Measurements from ENCODE around the gene DGCR8. TPM values are rescaled to one million over a fixed set of nuclear protein-coding genes. Genes with fewer than 3 reads are reported as not detected.

DGCR8 gene
- total and polyA plus RNA-seq, 11 donors: 8.8 to 22.1 (median 13.0) TPM

DNA sequence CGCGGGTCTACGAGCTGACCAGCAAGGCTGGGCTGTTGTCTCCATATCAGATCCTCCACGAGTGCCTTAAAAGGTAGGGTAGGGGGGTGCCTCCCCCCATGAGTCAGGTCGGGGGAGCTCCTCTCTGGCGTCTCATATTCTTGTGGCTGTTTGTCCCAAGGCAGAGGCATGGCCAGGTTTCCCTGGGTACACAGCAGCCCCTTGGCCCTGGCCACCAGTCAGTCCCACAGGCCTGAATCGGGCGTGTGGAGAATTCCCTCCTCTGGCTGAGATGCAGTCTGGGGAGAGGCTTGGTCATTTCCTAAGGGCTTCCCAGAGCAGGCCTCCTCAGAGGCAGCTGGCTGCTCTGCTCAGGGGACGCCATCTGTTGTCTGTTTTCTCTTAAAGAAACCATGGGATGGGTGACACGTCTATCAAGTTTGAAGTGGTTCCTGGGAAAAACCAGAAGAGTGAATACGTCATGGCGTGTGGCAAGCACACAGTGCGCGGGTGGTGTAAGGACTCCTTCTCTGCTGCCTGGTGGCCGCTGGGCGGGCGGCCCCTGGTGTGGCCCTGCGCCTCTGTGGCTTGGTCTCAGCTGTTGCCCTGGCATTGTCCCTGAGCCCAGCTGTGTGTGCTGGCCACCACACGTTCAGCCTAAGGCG, 26.3 kb downstream of the DGCR8 start:
- Histone ChIP-seq H3K27me3 (no peaks in the 10 kb centered on the region), H3K4me3 (no peak overlapping the region), H3K36me3 (peaks cover 0 to 97% (median 94%) of the 10 kb centered on the region in 9 donors), H3K4me1 (peaks cover 0 to 3% (median 0%) of the 10 kb centered on the region in 12 donors), H3K9me3 (no peaks in the 10 kb centered on the region), H3K27ac (no peak overlapping the region)
- DNase-seq (peak in 2 of 5 donors; percentile 13 to 60), ATAC-seq (no peak)
- no peak for TF ChIP-seq POLR2A (IDR thresholded peaks at IDR 0.05)
- no peak for TF ChIP-seq CTCF (IDR thresholded peaks at IDR 0.05)
- WGBS, 4 donors: 81 to 90% (median 86%) methylated on average over 10 to 20 of the region's 20 CpGs
- intact Hi-C loops (cut with DNase I): loop anchor here in 1 of 10 donors (10.0 kb wide), 1 partner anchor 132 kb away; no protein-coding TSS in a partner anchor

GRCh38 chr22:20106849-20107237, 26.8 kb downstream of the DGCR8 start:
- peaks cover 0 to 8% (median 0%) of the 10 kb centered on the region in 12 donors for H3K4me1 ChIP-seq
- no peaks in the 10 kb centered on the region for H3K27me3 ChIP-seq
- no peak overlapping the region for H3K4me3 ChIP-seq
- peak in 2 of 5 donors; percentile 13 to 37 for DNase-seq
- intact Hi-C loops (cut with DNase I): loop anchor here in 1 of 10 donors (10.0 kb wide), 1 partner anchor 132 kb away; no protein-coding TSS in a partner anchor
- H3K9me3 ChIP-seq: no peaks in the 10 kb centered on the region
- peaks cover 0 to 96% (median 93%) of the 10 kb centered on the region in 9 donors for H3K36me3 ChIP-seq
- no peak for ATAC-seq
- 89 to 95% (median 92%) methylated on average over 6 to 10 of the region's 10 CpGs for WGBS, 4 donors
- no peak overlapping the region for H3K27ac ChIP-seq
- TF ChIP-seq CTCF (IDR thresholded peaks at IDR 0.05) (no peak), POLR2A (IDR thresholded peaks at IDR 0.05) (no peak)

GRCh38 chr22:20107471-20107901, 27.4 kb downstream of the DGCR8 start:
- H3K4me3 ChIP-seq: no peak overlapping the region
- peaks cover 0 to 15% (median 0%) of the 10 kb centered on the region in 12 donors for H3K4me1 ChIP-seq
- H3K9me3 ChIP-seq: no peaks in the 10 kb centered on the region
- 94 to 98% (median 94%) methylated on average over 6 to 7 of the region's 7 CpGs for WGBS, 4 donors
- peak in 2 of 5 donors; percentile 6 to 44 for DNase-seq
- TF ChIP-seq POLR2A (IDR thresholded peaks at IDR 0.05) (no peak), CTCF (IDR thresholded peaks at IDR 0.05) (no peak)
- ATAC-seq: no peak
- peaks cover 0 to 96% (median 93%) of the 10 kb centered on the region in 9 donors for H3K36me3 ChIP-seq
- no peak overlapping the region for H3K27ac ChIP-seq
- no peaks in the 10 kb centered on the region for H3K27me3 ChIP-seq
- intact Hi-C loops (cut with DNase I): loop anchor here in 1 of 10 donors (10.0 kb wide), 1 partner anchor 133 kb away; no protein-coding TSS in a partner anchor

DNA sequence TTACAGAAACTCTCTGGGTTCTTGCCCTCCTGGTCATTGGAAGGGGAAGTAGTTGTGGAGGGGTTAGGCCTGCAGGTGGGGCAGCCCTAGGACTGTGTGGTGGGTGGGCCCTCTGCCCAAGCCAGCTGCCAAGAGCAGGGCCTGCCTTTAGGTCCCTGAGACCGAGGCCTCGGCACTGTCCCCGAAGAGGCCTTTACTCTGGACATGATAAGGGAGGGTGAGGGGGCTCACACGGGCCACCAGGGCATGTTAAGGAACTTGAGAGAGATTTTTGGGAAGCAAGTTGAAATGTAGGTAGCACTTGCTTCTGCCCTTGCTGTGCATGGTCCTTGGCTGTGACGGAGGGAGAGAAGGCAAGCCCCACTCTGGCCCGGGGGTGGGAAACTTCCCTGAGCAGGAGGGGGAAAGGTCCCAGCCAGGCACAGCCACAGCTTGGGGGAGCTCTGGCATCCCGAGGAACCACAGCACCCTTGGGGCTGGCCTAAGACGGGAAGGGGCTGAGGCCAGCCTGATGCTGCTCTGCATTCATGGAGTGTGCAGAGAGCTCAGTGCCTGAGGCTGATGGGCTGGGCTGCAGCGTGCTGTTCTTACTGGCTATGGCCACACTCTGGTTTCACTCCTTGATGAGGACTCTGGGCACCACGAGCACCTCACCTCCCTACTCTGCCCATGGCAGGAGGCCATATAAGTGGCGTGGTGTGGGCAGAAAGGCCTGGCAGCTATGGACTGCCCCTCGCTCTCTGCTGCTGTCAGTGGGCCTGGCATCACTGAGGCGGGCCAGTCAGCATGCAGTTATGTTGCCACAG, 28.1 kb downstream of the DGCR8 start:
- no peak overlapping the region for H3K27ac ChIP-seq
- ATAC-seq (no peak), DNase-seq (peak in 2 of 5 donors; percentile 13 to 48)
- H3K4me3 ChIP-seq: no peak overlapping the region
- 72 to 82% (median 79%) methylated on average over 7 to 13 of the region's 13 CpGs for WGBS, 4 donors
- peaks cover 0 to 17% (median 0%) of the 10 kb centered on the region in 12 donors for H3K4me1 ChIP-seq
- intact Hi-C loops (cut with DNase I): loop anchor here in 1 of 10 donors (10.0 kb wide), 1 partner anchor 133 kb away; no protein-coding TSS in a partner anchor
- no peaks in the 10 kb centered on the region for H3K27me3 ChIP-seq
- TF ChIP-seq CTCF (IDR thresholded peaks at IDR 0.05) (no peak), POLR2A (IDR thresholded peaks at IDR 0.05) (no peak)
- H3K9me3 ChIP-seq: no peaks in the 10 kb centered on the region
- H3K36me3 ChIP-seq: peaks cover 0 to 96% (median 90%) of the 10 kb centered on the region in 9 donors
